22Rv1 (cell line): Measurements from ENCODE around the gene HPRT1.

ENCODE experiments used
- H3K27ac ChIP-seq: fragments of 450-650 bp; 2 replicates; pipeline ENCODE4 v1.5.1; 2017
- CTCF ChIP-seq: fragments of 450-650 bp; IDR thresholded peaks from 2 replicates; pipeline ENCODE4 v1.5.1; 2017; ENCODE audit warnings: mild to moderate bottlenecking
- ZFX ChIP-seq: fragments of 450-650 bp; IDR thresholded peaks from 2 replicates; pipeline ENCODE4 v1.6.1; 2017; ENCODE audit warnings: antibody characterized with exemption, borderline replicate concordance

Gene HPRT1

GRCh38 chrX:134501941-134502340, 42.0 kb downstream of the HPRT1 start:
- no peak overlapping the region for H3K27ac ChIP-seq
- no peak for TF ChIP-seq CTCF
- TF ChIP-seq ZFX = no peak

- no peak overlapping the region for H3K27ac ChIP-seq
- TF ChIP-seq CTCF (no peak), ZFX (no peak)
These were observed 42.7 kb downstream of the HPRT1 start for GRCh38 chrX:134502686-134503085.

GRCh38 chrX:134512566-134512965, 52.6 kb downstream of the HPRT1 start:
- no peak for TF ChIP-seq ZFX
- TF ChIP-seq CTCF = no peak
- H3K27ac ChIP-seq = no peak overlapping the region

GRCh38 chrX:134513091-134513490, 53.1 kb downstream of the HPRT1 start:
- no peak for TF ChIP-seq ZFX
- no peak for TF ChIP-seq CTCF
- no peak overlapping the region for H3K27ac ChIP-seq

GRCh38 chrX:134520860-134521390, 61.0 kb downstream of the HPRT1 start:
- TF ChIP-seq CTCF (peak; percentile 60), ZFX (no peak)
- no peak overlapping the region for H3K27ac ChIP-seq

GRCh38 chrX:134524181-134524580, 64.2 kb downstream of the HPRT1 start:
- no peak overlapping the region for H3K27ac ChIP-seq
- no peak for TF ChIP-seq CTCF
- no peak for TF ChIP-seq ZFX

- H3K27ac ChIP-seq = no peak overlapping the region
- TF ChIP-seq CTCF (no peak), ZFX (no peak)
These were observed 65.3 kb downstream of the HPRT1 start for GRCh38 chrX:134525086-134525792.
